Heart left ventricle (tissue), 13 donors: Measurements from ENCODE around the gene MRPS5.

Experiments used
- CTCF ChIP-seq, 12 donors: fragments of 200-600 bp; sonication (generic) in 4 of 12; IDR thresholded peaks; one replicate each; pipeline versions ENCODE4 v1.5.0 to v1.8.0; 2018 to 2022; ENCODE audit warnings: antibody characterized with exemption in 12 of 12, mild to moderate bottlenecking in 5 of 12
- POLR2A ChIP-seq, 2 donors: fragments of 450-650 bp; IDR thresholded peaks; one replicate each; pipeline ENCODE4 v1.6.1; 2017; ENCODE audit warnings: antibody characterized with exemption in 2 of 2, mild to moderate bottlenecking in 2 of 2, moderate library complexity in 2 of 2
- donor health status: ischemic (EF 13 %, LVEDD 7.1; RV severe dilation, severe dysfunction).
- donor health status: DM: no; HTN: yes; CAD: no.
- donor health status: DM: no; HTN: no; CAD: no.
- donor health status: ischemic (EF 25% LVEDD 6.9; RV normal size, moderate dysfunction).
- donor health status: ischemic (EF 25% LVEDD 5.7; RV mildly dilated, moderate dysfunction).
- donor health status: ischemic (EF 35%, LVEDD 5.7; RV mildly dilated, moderate dysfunction).
- donor health status: nonischemic (EF 11% LVEDD 7.7; RV severe dilation, severe dysfunction).
- donor health status: DM: yes; HTN: yes; CAD: no.
- donor health status: PGD.
- donor health status: ischemic (EF 29% LVEDD 5.4; RV normal size, mild dysfunction).
- donor health status: nonischemic (EF 23%, LVEDD 6.1; RV moderate dilation, normal function).

- TF ChIP-seq CTCF (IDR thresholded peaks at IDR 0.05), result no peak
- TF ChIP-seq POLR2A (IDR thresholded peaks at IDR 0.05), result no peak
These were observed 78.9 kb downstream of the MRPS5 start for GRCh38 chr2:95042472-95043271.
